ENCODE measurements around the gene SELL.

The SELL gene

DNA sequence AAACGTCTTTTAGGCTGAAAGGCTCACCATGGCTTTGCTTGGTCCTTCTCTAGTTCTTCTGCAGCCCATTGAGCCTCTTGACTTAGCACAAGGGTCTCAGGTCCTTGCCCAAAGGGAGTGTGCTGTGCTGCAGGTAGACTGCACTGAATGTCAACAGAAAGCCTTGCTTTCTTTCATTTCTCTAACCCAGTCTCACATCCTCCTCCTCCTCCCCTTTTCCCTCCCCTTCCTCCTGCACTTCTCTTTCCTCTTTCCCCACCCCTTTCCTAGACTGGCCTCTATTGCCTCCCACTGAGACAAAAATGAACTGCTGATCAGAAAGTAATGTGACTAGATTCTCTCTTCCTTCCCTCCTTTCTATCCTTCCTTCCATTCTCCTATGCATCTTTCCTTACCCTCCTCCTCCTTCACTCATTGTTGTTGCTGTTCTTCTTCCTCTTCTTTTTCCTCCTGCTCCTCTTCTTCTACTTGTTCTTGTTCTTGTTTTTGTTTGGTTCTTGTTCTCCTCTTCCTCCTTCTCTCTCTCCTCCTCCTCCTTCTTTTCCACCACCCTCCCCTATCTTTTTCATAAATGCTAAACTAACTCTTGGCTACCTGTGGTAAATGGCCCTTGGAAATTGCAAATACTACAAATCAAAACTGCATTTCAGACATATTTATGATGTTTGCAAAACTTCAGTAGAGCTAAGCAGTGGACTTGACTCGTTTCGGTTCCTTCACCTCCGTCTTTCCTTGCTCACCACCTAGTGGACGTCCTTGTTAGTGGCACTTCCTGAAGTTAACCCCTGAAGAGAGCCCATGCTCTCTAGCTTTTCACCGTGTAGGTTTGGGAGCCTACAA is at the start of gene SELL:
TSS of gene SELL (minus strand) at position 152 of the 840 bp plus-strand sequence. CDS start at position 30, 122 bp downstream.
- peak; percentile 71 for DNase-seq (ENCODE audit: low read depth)
- peak within 1 kb of the TSS; percentile 13 for H3K4me3 ChIP-seq (ENCODE audit: low read depth, low read length)
- TF ChIP-seq, protein P1, sequence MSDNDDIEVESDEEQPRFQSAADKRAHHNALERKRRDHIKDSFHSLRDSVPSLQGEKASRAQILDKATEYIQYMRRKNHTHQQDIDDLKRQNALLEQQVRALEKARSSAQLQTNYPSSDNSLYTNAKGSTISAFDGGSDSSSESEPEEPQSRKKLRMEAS (IDR thresholded peaks at IDR 0.05; ENCODE audit: low read depth, low read length), result no peak
- TF ChIP-seq, protein P2, sequence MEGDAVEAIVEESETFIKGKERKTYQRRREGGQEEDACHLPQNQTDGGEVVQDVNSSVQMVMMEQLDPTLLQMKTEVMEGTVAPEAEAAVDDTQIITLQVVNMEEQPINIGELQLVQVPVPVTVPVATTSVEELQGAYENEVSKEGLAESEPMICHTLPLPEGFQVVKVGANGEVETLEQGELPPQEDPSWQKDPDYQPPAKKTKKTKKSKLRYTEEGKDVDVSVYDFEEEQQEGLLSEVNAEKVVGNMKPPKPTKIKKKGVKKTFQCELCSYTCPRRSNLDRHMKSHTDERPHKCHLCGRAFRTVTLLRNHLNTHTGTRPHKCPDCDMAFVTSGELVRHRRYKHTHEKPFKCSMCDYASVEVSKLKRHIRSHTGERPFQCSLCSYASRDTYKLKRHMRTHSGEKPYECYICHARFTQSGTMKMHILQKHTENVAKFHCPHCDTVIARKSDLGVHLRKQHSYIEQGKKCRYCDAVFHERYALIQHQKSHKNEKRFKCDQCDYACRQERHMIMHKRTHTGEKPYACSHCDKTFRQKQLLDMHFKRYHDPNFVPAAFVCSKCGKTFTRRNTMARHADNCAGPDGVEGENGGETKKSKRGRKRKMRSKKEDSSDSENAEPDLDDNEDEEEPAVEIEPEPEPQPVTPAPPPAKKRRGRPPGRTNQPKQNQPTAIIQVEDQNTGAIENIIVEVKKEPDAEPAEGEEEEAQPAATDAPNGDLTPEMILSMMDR (IDR thresholded peaks at IDR 0.05; ENCODE audit: low read depth, low read length), result peak; percentile 80

DNA sequence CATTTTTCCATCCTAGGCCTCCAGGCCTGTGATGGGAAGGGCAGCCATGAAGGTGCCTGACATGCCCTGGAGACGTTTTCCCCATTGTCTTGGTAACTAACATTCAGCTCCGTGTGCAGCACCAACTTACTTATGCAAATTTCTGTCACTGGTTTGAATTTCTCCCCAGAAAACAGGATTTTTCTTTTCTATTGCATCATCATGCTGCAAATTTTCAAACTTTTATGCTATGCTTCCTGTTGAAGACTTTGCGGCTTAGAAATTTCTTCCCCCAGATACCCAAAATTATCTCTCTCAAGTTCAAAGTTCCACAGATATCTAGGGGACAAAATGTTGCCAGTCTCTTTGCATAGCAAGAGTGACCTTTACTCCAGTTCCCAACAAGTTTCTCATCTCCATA is 47.6 kb upstream of the SELL start:
- DNase-seq (ENCODE audit: low read depth), result no peak
- no peak overlapping the region for H3K4me3 ChIP-seq (ENCODE audit: low read depth, low read length)
- TF ChIP-seq, protein P2 (IDR thresholded peaks at IDR 0.05; ENCODE audit: low read depth, low read length), result no peak
- TF ChIP-seq POLR2A (IDR thresholded peaks at IDR 0.05; ENCODE audit: extremely low read depth, insufficient read length), result no peak
- TF ChIP-seq, protein P1 (IDR thresholded peaks at IDR 0.05; ENCODE audit: low read depth, low read length), result no peak
- TF ChIP-seq MYC (IDR thresholded peaks at IDR 0.05; ENCODE audit: low read depth, low read length), result no peak

DNA sequence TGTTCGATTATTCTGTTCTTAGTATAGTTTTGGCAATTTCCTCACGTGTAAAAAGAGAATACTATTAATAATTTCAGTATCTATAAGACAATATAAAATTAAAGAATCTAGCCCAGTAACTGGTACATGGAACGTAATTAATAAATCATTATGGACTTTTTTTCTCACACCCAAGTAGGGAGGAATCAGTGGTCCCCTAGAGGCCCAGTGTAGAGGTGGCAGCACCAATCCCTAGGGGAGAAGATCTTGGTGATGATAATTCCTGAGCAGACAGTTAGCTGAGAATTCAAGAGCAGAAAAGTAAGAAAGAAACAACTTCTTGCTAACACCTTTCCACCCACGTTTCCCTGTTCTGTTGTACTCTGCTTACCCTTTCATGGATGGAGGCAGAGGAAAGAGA is 42.1 kb upstream of the SELL start:
- no peak for DNase-seq (ENCODE audit: low read depth)
- no peak overlapping the region for H3K4me3 ChIP-seq (ENCODE audit: low read depth, low read length)
- TF ChIP-seq, protein P2 (IDR thresholded peaks at IDR 0.05; ENCODE audit: low read depth, low read length), result no peak
- no peak for TF ChIP-seq MYC (IDR thresholded peaks at IDR 0.05; ENCODE audit: low read depth, low read length)
- TF ChIP-seq, protein P1 (IDR thresholded peaks at IDR 0.05; ENCODE audit: low read depth, low read length), result no peak
- TF ChIP-seq POLR2A (IDR thresholded peaks at IDR 0.05; ENCODE audit: extremely low read depth, insufficient read length), result no peak

DNA sequence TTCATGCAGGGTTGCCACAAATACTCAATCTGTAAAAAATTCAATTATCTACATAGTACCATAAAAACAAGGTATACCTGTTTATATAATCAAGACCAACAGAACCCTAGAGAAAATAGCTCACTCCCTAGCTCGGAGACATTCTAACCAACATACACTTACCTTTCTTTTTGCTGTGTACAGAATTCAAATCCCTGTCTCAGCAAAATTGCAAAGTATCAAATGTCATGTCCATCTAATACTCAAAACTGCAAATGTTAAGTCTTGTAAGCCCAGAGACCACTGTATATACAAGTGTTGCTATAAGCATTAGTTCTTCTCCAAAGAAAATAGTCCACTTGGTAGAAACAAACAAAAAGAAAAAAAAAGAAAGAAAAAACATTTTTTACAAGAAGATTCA is 38.6 kb upstream of the SELL start:
- no peak overlapping the region for H3K4me3 ChIP-seq (ENCODE audit: low read depth, low read length)
- no peak for DNase-seq (ENCODE audit: low read depth)
- no peak for TF ChIP-seq MYC (IDR thresholded peaks at IDR 0.05; ENCODE audit: low read depth, low read length)
- TF ChIP-seq POLR2A (IDR thresholded peaks at IDR 0.05; ENCODE audit: extremely low read depth, insufficient read length), result no peak
- TF ChIP-seq, protein P2 (IDR thresholded peaks at IDR 0.05; ENCODE audit: low read depth, low read length), result no peak
- TF ChIP-seq, protein P1 (IDR thresholded peaks at IDR 0.05; ENCODE audit: low read depth, low read length), result no peak

DNA sequence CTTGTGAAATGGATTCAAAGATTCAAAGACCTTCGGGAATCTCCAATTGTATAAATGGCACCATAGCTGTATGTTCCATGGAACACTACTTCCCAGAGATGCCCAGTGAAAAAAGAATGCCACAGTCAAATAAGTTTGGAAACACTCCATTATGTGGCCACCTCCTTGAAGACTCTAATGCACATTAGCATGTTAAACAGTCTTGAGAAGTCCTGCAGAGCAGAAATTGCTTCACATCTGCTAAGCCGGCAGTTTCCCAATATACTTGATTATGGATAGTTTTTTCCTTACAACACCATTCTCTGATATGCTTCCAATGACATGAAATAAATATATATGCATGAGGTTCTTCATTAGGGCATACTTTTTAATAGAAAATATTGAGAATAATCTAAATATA is 35.1 kb upstream of the SELL start:
- no peak for DNase-seq (ENCODE audit: low read depth)
- TF ChIP-seq, protein P2 (IDR thresholded peaks at IDR 0.05; ENCODE audit: low read depth, low read length), result no peak
- no peak for TF ChIP-seq MYC (IDR thresholded peaks at IDR 0.05; ENCODE audit: low read depth, low read length)
- TF ChIP-seq POLR2A (IDR thresholded peaks at IDR 0.05; ENCODE audit: extremely low read depth, insufficient read length), result no peak
- TF ChIP-seq, protein P1 (IDR thresholded peaks at IDR 0.05; ENCODE audit: low read depth, low read length), result no peak
- H3K4me3 ChIP-seq (ENCODE audit: low read depth, low read length), result no peak overlapping the region
